Urinary bladder (tissue), 4 donors: Measurements from ENCODE around the gene ZBED4. TPM values are rescaled to one million over a fixed set of nuclear protein-coding genes. Genes with fewer than 3 reads are reported as not detected.
"Not testable (repeated sequence)": the region's sequence is repeated elsewhere in the genome, so short reads cannot be mapped to it uniquely, and the experiment has no call there.

Experiments used
- DNase-seq: peaks from one replicate; pipeline ENCODE4 v3.0.0-alpha.2; 2015; ENCODE audit errors: extremely low spot score
- H3K27ac ChIP-seq: one replicate; pipeline ENCODE4 v1.5.1; 2013; ENCODE audit warnings: low read depth, mild to moderate bottlenecking, moderate library complexity
- H3K36me3 ChIP-seq: one replicate; pipeline ENCODE4 v1.6.1; 2013; ENCODE audit warnings: mild to moderate bottlenecking, moderate library complexity; ENCODE audit not compliant: insufficient read depth
- H3K4me1 ChIP-seq: one replicate; pipeline ENCODE4 v1.6.1; 2013; ENCODE audit warnings: mild to moderate bottlenecking, moderate library complexity; ENCODE audit not compliant: insufficient read depth
- H3K4me3 ChIP-seq: one replicate; pipeline ENCODE4 v1.5.1; 2013; ENCODE audit warnings: low read depth, low read length
- WGBS: extraction: QIAGEN DNeasy Blood & Tissue Kit; methylation state at CpG from one replicate; pipeline ENCODE4 v1.1.7; 2013; 5-methylcytosine and 5-hydroxymethylcytosine counted together
- polyA plus RNA-seq: library from polyadenylated mRNA; stranded (reverse); fragments of 200-250 nt; gene quantifications from one replicate; pipeline ENCODE4 v1.2.3, GENCODE V29; 2013
- total RNA-seq: library from RNA; depleted of rRNA; stranded (reverse); fragments of >200 nt; gene quantifications from one replicate; pipeline ENCODE4 v1.2.3, GENCODE V29; 2014
- donor health status: healthy with polysubstance abuse.
- donor health status: healthy.

The ZBED4 gene
- 7.8 TPM for total RNA-seq
- polyA plus RNA-seq: 4.6 TPM

- no peaks in the 10 kb centered on the region for H3K4me1 ChIP-seq
- peak; percentile 85 for DNase-seq
- WGBS: under 1% methylated on average over 127 of the region's 127 CpGs
- H3K27ac ChIP-seq: peak within 1 kb of the TSS; percentile 92
- H3K4me3 ChIP-seq: peak within 1 kb of the TSS; percentile 92
- H3K36me3 ChIP-seq: no peaks in the 10 kb centered on the region
These were observed at the start of gene ZBED4 for GRCh38 chr22:49852898-49853894. TSS of gene ZBED4 (plus strand) at chr22:49853844. CDS start at chr22:49883663, 29,819 bp downstream.

GRCh38 chr22:49807129-49807528, 46.5 kb upstream of the ZBED4 start:
- H3K36me3 ChIP-seq: peaks cover 4% of the 10 kb centered on the region
- H3K4me1 ChIP-seq: peaks cover 2% of the 10 kb centered on the region
- 98% methylated on average over 8 of the region's 8 CpGs for WGBS
- no peak overlapping the region for H3K27ac ChIP-seq
- no peak for DNase-seq
- H3K4me3 ChIP-seq: no peak overlapping the region

- DNase-seq: no peak
- no peak overlapping the region for H3K27ac ChIP-seq
- peaks cover 2% of the 10 kb centered on the region for H3K4me1 ChIP-seq
- H3K36me3 ChIP-seq: peaks cover 2% of the 10 kb centered on the region
- no peak overlapping the region for H3K4me3 ChIP-seq
- WGBS: 73% methylated on average over 14 of the region's 14 CpGs
These were observed 45.6 kb upstream of the ZBED4 start for GRCh38 chr22:49807780-49808708.

GRCh38 chr22:49810363-49811019, 43.2 kb upstream of the ZBED4 start:
- peaks cover 2% of the 10 kb centered on the region for H3K4me1 ChIP-seq
- H3K4me3 ChIP-seq: no peak overlapping the region
- DNase-seq: no peak
- no peaks in the 10 kb centered on the region for H3K36me3 ChIP-seq
- WGBS: 62% methylated on average over 5 of the region's 5 CpGs
- no peak overlapping the region for H3K27ac ChIP-seq

GRCh38 chr22:49811020-49811791, 42.4 kb upstream of the ZBED4 start:
- Histone ChIP-seq H3K4me3 (no peak overlapping the region), H3K27ac (no peak overlapping the region), H3K36me3 (no peaks in the 10 kb centered on the region), H3K4me1 (peaks cover 2% of the 10 kb centered on the region)
- no peak for DNase-seq
- WGBS: 87% methylated on average over 18 of the region's 18 CpGs

GRCh38 chr22:49812838-49813237, 40.8 kb upstream of the ZBED4 start:
- no peak overlapping the region for H3K27ac ChIP-seq
- no peak overlapping the region for H3K4me3 ChIP-seq
- peaks cover 2% of the 10 kb centered on the region for H3K4me1 ChIP-seq
- H3K36me3 ChIP-seq: no peaks in the 10 kb centered on the region
- no peak for DNase-seq
- 92% methylated on average over 11 of the region's 11 CpGs for WGBS

- no peaks in the 10 kb centered on the region for H3K36me3 ChIP-seq
- peaks cover 2% of the 10 kb centered on the region for H3K4me1 ChIP-seq
- H3K4me3 ChIP-seq: no peak overlapping the region
- WGBS: 92% methylated on average over 14 of the region's 14 CpGs
- no peak overlapping the region for H3K27ac ChIP-seq
- DNase-seq: no peak
These were observed 39.4 kb upstream of the ZBED4 start for GRCh38 chr22:49814164-49814686.

- no peaks in the 10 kb centered on the region for H3K36me3 ChIP-seq
- H3K4me1 ChIP-seq: peaks cover 2% of the 10 kb centered on the region
- WGBS: 80% methylated on average over 8 of the region's 8 CpGs
- H3K4me3 ChIP-seq: no peak overlapping the region
- no peak overlapping the region for H3K27ac ChIP-seq
- no peak for DNase-seq
These were observed 38.8 kb upstream of the ZBED4 start for GRCh38 chr22:49814856-49815255.

GRCh38 chr22:49815641-49816091, 38.0 kb upstream of the ZBED4 start:
- Histone ChIP-seq H3K36me3 (peaks cover 2% of the 10 kb centered on the region), H3K4me1 (no peaks in the 10 kb centered on the region), H3K27ac (no peak overlapping the region), H3K4me3 (no peak overlapping the region)
- DNase-seq: no peak
- WGBS: 85% methylated on average over 15 of the region's 15 CpGs

- Histone ChIP-seq H3K4me3 (no peak overlapping the region), H3K27ac (no peak overlapping the region), H3K36me3 (peaks cover 2% of the 10 kb centered on the region), H3K4me1 (no peaks in the 10 kb centered on the region)
- whole genome bisulfite sequencing: 87% methylated on average over 3 of the region's 3 CpGs
- no peak for DNase-seq
These were observed 36.3 kb upstream of the ZBED4 start for GRCh38 chr22:49817359-49817758.

- Histone ChIP-seq H3K36me3 (peaks cover 2% of the 10 kb centered on the region), H3K27ac (no peak overlapping the region), H3K4me1 (no peaks in the 10 kb centered on the region), H3K4me3 (no peak overlapping the region)
- no peak for DNase-seq
- 76% methylated on average over 7 of the region's 7 CpGs for WGBS
These were observed 32.7 kb upstream of the ZBED4 start for GRCh38 chr22:49820984-49821383.

- not testable (repeated sequence) for H3K36me3 ChIP-seq, H3K27ac ChIP-seq, H3K4me1 ChIP-seq, DNase-seq, H3K4me3 ChIP-seq
- WGBS: 89% methylated on average over 11 of the region's 11 CpGs
These were observed 31.9 kb upstream of the ZBED4 start for GRCh38 chr22:49821741-49822140.
